Ureter (tissue), 1 donor: Measurements from ENCODE around the gene FGF6. TPM values are rescaled to one million over a fixed set of nuclear protein-coding genes. Genes with fewer than 3 reads are reported as not detected.

ENCODE experiments used
- DNase-seq: peaks from one replicate; pipeline ENCODE4 v3.0.0-alpha.2; 2020; ENCODE audit warnings: low spot score
- total RNA-seq: library from RNA; stranded (reverse); gene quantifications from one replicate; pipeline ENCODE4 v1.2.4, GENCODE V29; 2023
- donor health status: DM: yes; HTN: yes; CAD: no.

Gene FGF6
- total RNA-seq, 1 donor from 2014 or later: not detected

- DNase-seq: no peak
These were observed 1.5 kb upstream of the FGF6 start for GRCh38 chr12:4447151-4447550.

- no peak for DNase-seq
These were observed 720 bp upstream of the FGF6 start for GRCh38 chr12:4446335-4446734.

GRCh38 chr12:4444031-4444430 is 1.6 kb downstream of the FGF6 start:
- DNase-seq: no peak

- DNase-seq: no peak
These were observed 2.0 kb downstream of the FGF6 start for GRCh38 chr12:4443616-4444015.

GRCh38 chr12:4441355-4442335 is 4.0 kb downstream of the FGF6 start:
- DNase-seq: no peak

- DNase-seq: no peak
These were observed 5.3 kb downstream of the FGF6 start for GRCh38 chr12:4440187-4440941.

GRCh38 chr12:4439736-4440135 is 5.9 kb downstream of the FGF6 start:
- no peak for DNase-seq

- peak; percentile 22 for DNase-seq
These were observed 6.6 kb downstream of the FGF6 start for GRCh38 chr12:4438834-4439596.

GRCh38 chr12:4435537-4435936 is 10.1 kb downstream of the FGF6 start:
- DNase-seq: peak; percentile 4

GRCh38 chr12:4434706-4435425 is 10.7 kb downstream of the FGF6 start:
- peak; percentile 18 for DNase-seq

- peak; percentile 10 for DNase-seq
These were observed 11.3 kb downstream of the FGF6 start for GRCh38 chr12:4434301-4434700.

GRCh38 chr12:4433745-4434058 is 11.9 kb downstream of the FGF6 start:
- peak; percentile 7 for DNase-seq

- peak; percentile 12 for DNase-seq
These were observed 12.5 kb downstream of the FGF6 start for GRCh38 chr12:4432878-4433744.

- DNase-seq: no peak
These were observed 13.7 kb downstream of the FGF6 start for GRCh38 chr12:4431866-4432265.

GRCh38 chr12:4431436-4431835 is 14.2 kb downstream of the FGF6 start:
- no peak for DNase-seq

GRCh38 chr12:4424422-4424821 is 21.2 kb downstream of the FGF6 start:
- no peak for DNase-seq

GRCh38 chr12:4423528-4424195 is 22.0 kb downstream of the FGF6 start:
- DNase-seq: no peak

- DNase-seq: no peak
These were observed 22.6 kb downstream of the FGF6 start for GRCh38 chr12:4422985-4423384.

- DNase-seq: no peak
These were observed 24.0 kb downstream of the FGF6 start for GRCh38 chr12:4421590-4422031.

GRCh38 chr12:4420138-4420670 is 25.4 kb downstream of the FGF6 start:
- DNase-seq: no peak
